ENCODE data around the gene SYT12. TPM values are rescaled to one million over a fixed set of nuclear protein-coding genes. Genes with fewer than 3 reads are reported as not detected.

The SYT12 gene
- total RNA-seq, 4 donors from 2014 or later: 0.04 TPM; not detected in 3

GRCh38 chr11:67041602-67042001, 18.7 kb downstream of the SYT12 start:
- 85 to 88% methylated on average over 2 to 3 of the region's 3 CpGs for WGBS, 2 donors (ENCODE audit: low coverage in 1 of 2)
- no peak for ATAC-seq
- H3K27ac ChIP-seq: no peak overlapping the region
- no peaks in the 10 kb centered on the region for H3K9me3 ChIP-seq
- H3K36me3 ChIP-seq: no peaks in the 10 kb centered on the region
- no peak overlapping the region for H3K4me3 ChIP-seq
- no peak for TF ChIP-seq CTCF (IDR thresholded peaks at IDR 0.05)
- TF ChIP-seq POLR2A (IDR thresholded peaks at IDR 0.05): no peak
- TF ChIP-seq EP300 (IDR thresholded peaks at IDR 0.05): no peak
- TF ChIP-seq POLR2AphosphoS5 (IDR thresholded peaks at IDR 0.05): no peak
- H3K4me1 ChIP-seq: no peaks in the 10 kb centered on the region
- peaks cover 27% of the 10 kb centered on the region for H3K27me3 ChIP-seq

GRCh38 chr11:67043572-67044349, 20.8 kb downstream of the SYT12 start:
- H3K4me1 ChIP-seq: no peaks in the 10 kb centered on the region
- no peak for ATAC-seq
- peaks cover 27% of the 10 kb centered on the region for H3K27me3 ChIP-seq
- H3K4me3 ChIP-seq: no peak overlapping the region
- TF ChIP-seq POLR2AphosphoS5 (IDR thresholded peaks at IDR 0.05) (no peak), CTCF (IDR thresholded peaks at IDR 0.05) (no peak), POLR2A (IDR thresholded peaks at IDR 0.05) (no peak), EP300 (IDR thresholded peaks at IDR 0.05) (no peak)
- 80% methylated on average over 9 of the region's 18 CpGs; no CpG with 5 or more reads in 1 of the 2 donors for WGBS, 2 donors (ENCODE audit: low coverage in 1 of 2)
- H3K36me3 ChIP-seq: no peaks in the 10 kb centered on the region
- H3K9me3 ChIP-seq: no peaks in the 10 kb centered on the region
- no peak overlapping the region for H3K27ac ChIP-seq

DNA sequence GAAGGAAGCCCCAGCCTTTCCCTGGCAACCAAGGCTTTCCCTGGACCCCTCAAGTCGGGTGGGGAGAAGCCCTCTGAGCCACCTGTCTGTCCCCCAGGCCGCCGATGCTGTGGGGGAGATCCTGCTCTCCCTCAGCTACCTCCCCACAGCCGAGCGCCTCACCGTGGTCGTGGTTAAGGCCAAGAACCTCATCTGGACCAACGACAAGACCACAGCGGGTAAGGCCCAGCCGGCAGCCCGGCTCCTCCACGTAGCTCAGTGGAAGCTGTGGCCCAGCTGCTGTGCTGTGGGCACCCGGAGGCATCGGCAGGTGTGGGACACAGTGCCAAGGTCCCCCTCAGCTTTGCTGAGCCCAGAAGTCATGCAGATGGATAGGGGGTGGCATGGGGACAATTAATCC, 21.6 kb downstream of the SYT12 start:
- Histone ChIP-seq H3K4me3 (no peak overlapping the region), H3K9me3 (no peaks in the 10 kb centered on the region), H3K27me3 (peaks cover 26% of the 10 kb centered on the region), H3K36me3 (no peaks in the 10 kb centered on the region), H3K27ac (no peak overlapping the region), H3K4me1 (no peaks in the 10 kb centered on the region)
- no peak for TF ChIP-seq POLR2A (IDR thresholded peaks at IDR 0.05)
- TF ChIP-seq EP300 (IDR thresholded peaks at IDR 0.05): no peak
- TF ChIP-seq POLR2AphosphoS5 (IDR thresholded peaks at IDR 0.05): no peak
- TF ChIP-seq CTCF (IDR thresholded peaks at IDR 0.05): no peak
- no peak for ATAC-seq
- WGBS, 2 donors (ENCODE audit: low coverage in 1 of 2): no CpG with 5 or more reads among the region's 14 CpGs

GRCh38 chr11:67045314-67045713, 22.4 kb downstream of the SYT12 start:
- ATAC-seq: no peak
- Histone ChIP-seq H3K4me1 (no peaks in the 10 kb centered on the region), H3K27me3 (peaks cover 18% of the 10 kb centered on the region), H3K4me3 (no peak overlapping the region), H3K36me3 (no peaks in the 10 kb centered on the region), H3K27ac (no peak overlapping the region), H3K9me3 (no peaks in the 10 kb centered on the region)
- no peak for TF ChIP-seq POLR2AphosphoS5 (IDR thresholded peaks at IDR 0.05)
- no peak for TF ChIP-seq CTCF (IDR thresholded peaks at IDR 0.05)
- no peak for TF ChIP-seq POLR2A (IDR thresholded peaks at IDR 0.05)
- no peak for TF ChIP-seq EP300 (IDR thresholded peaks at IDR 0.05)
- 53 to 54% methylated on average over 3 to 5 of the region's 14 CpGs for WGBS, 2 donors (ENCODE audit: low coverage in 1 of 2)

- no peak for ATAC-seq
- Histone ChIP-seq H3K27me3 (no peaks in the 10 kb centered on the region), H3K4me3 (no peak overlapping the region), H3K4me1 (no peaks in the 10 kb centered on the region), H3K27ac (no peak overlapping the region), H3K36me3 (no peaks in the 10 kb centered on the region), H3K9me3 (no peaks in the 10 kb centered on the region)
- 100% methylated on average over 1 of the region's 22 CpGs; no CpG with 5 or more reads in 1 of the 2 donors for WGBS, 2 donors (ENCODE audit: low coverage in 1 of 2)
- TF ChIP-seq POLR2AphosphoS5 (IDR thresholded peaks at IDR 0.05): no peak
- no peak for TF ChIP-seq CTCF (IDR thresholded peaks at IDR 0.05)
- TF ChIP-seq EP300 (IDR thresholded peaks at IDR 0.05): no peak
- TF ChIP-seq POLR2A (IDR thresholded peaks at IDR 0.05): no peak
Observed at GRCh38 chr11:67048515-67049130, 25.7 kb downstream of the SYT12 start.

Measured in gastroesophageal sphincter (tissue), 4 donors.